Retinal pigment epithelial cell (primary cell): ENCODE results near the gene ADAMTS2.

Experiments
- DNase-seq: peaks from one replicate; pipeline ENCODE4 v3.0.0-alpha.2; 2010; ENCODE audit warnings: low read depth
- H3K4me3 ChIP-seq: 2 replicates; pipeline ENCODE4 v1.5.1; 2011; ENCODE audit warnings: mild to moderate bottlenecking, low read length, control low read depth, moderate library complexity
- CTCF ChIP-seq: conservative IDR thresholded peaks from 2 replicates; pipeline ENCODE4 v1.5.1; 2011; ENCODE audit warnings: low read depth, low read length, control low read depth, inconsistent platforms

The ADAMTS2 gene

DNA sequence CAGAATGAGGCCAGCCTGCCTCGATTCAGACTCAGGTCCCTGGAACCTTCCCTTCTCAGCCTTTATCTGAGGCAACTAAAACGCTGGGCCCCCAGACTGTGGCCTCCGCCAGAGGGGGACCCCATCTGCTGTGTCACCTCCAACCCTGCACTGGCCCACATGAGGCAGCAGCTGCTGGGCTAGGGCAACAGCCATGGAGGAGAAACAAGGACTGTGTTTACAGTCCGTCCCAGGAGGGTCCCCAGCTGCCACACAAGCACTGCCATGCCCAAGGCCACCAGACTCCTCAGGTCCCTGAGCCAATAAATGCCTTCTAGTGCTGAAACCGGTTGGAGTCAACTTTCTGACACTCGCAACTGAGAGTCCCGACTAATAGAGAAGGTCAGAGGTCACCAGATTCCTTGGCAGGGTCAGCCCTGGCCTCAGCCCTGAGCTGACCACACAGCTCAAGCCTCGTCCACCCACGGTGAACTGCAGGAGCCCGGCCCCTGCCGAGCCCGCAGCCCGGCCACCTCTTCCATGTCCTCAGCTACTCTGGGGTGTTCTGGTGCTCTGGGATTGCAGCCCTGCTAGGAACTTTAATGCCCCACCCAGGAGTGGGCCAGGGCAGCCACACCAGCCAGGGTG, 208.1 kb downstream of the ADAMTS2 start:
- no peak for TF ChIP-seq CTCF
- H3K4me3 ChIP-seq = no peak overlapping the region
- no peak for DNase-seq

- no peak for TF ChIP-seq CTCF
- H3K4me3 ChIP-seq = no peak overlapping the region
- no peak for DNase-seq
These were observed 209.6 kb downstream of the ADAMTS2 start for GRCh38 chr5:179135441-179136215.

GRCh38 chr5:179135006-179135405, 210.3 kb downstream of the ADAMTS2 start:
- no peak for TF ChIP-seq CTCF
- H3K4me3 ChIP-seq = no peak overlapping the region
- no peak for DNase-seq

GRCh38 chr5:179134511-179134910, 210.8 kb downstream of the ADAMTS2 start:
- DNase-seq = no peak
- no peak for TF ChIP-seq CTCF

GRCh38 chr5:179132586-179133355, 212.5 kb downstream of the ADAMTS2 start:
- no peak for DNase-seq
- no peak overlapping the region for H3K4me3 ChIP-seq
- no peak for TF ChIP-seq CTCF

More at GRCh38 chr5:179134511-179134910, 210.8 kb downstream of the ADAMTS2 start:
- no peak overlapping the region for H3K4me3 ChIP-seq

DNA sequence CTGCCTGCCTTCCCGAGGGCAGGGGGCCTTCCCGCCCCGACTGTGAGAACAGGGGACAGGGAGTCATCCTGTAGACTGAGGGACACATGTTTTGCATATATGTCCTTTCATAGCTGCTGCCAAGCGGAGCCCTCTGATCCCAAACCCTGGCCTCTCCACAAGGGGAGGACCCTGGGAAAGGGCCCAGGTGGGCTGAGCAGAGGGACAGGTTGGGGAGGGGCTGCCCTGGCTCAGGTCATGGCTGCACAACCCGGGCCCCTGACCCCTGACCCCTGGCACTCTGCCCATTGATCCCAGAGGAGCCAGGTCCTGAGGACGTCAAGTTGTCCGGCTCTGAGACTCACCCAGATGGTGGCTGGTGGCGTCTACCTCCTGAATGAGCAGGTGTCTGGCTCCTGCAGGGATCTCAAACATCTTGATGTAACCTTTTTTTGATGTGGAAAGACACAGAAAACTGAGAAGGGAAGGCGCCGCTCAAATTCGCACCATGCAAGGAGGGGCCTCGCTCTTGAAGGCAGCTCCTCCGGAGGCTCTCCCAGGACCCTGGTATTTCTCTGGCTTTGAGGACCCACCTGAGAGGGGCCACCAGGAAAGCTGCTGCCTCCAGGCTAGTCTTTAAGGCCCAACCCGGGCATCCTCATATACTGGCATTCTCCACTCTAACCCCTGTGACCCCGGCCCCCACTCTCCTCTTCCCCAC, 213.2 kb downstream of the ADAMTS2 start:
- H3K4me3 ChIP-seq = no peak overlapping the region
- DNase-seq = no peak
- TF ChIP-seq CTCF = no peak
